Left ventricle myocardium inferior (tissue), 1 donor: ENCODE results near the gene EPHX1. TPM values are rescaled to one million over a fixed set of nuclear protein-coding genes. Genes with fewer than 3 reads are reported as not detected.

ENCODE experiments used
- DNase-seq: peaks from one replicate; pipeline ENCODE4 v3.0.0-alpha.2; 2020
- H3K27ac ChIP-seq: fragments of 200-600 bp; replicated peaks from 2 replicates; pipeline ENCODE4 v1.8.0; 2021
- H3K27me3 ChIP-seq: fragments of 200-600 bp; 2 replicates; pipeline ENCODE4 v1.8.0; 2021; ENCODE audit warnings: low read depth
- H3K36me3 ChIP-seq: fragments of 200-600 bp; 2 replicates; pipeline ENCODE4 v1.8.0; 2021
- H3K4me1 ChIP-seq: fragments of 200-600 bp; 2 replicates; pipeline ENCODE4 v1.8.0; 2021
- H3K4me3 ChIP-seq: fragments of 200-600 bp; 2 replicates; pipeline ENCODE4 v1.8.0; 2021; ENCODE audit warnings: mild to moderate bottlenecking, moderate library complexity
- H3K9me3 ChIP-seq: fragments of 200-600 bp; replicated peaks from 2 replicates; pipeline ENCODE4 v1.8.0; 2021
- CTCF ChIP-seq: fragments of 200-600 bp; IDR thresholded peaks from 2 replicates; pipeline ENCODE4 v1.8.0; 2021; ENCODE audit warnings: antibody characterized with exemption, mild to moderate bottlenecking, borderline replicate concordance
- intact Hi-C: fragments of 100-400 bp; cut with micrococcal nuclease; formaldehyde crosslinking; loops from one replicate; pipeline ENCODE4 v1.11.0; 2022
- total RNA-seq: library from RNA; stranded (reverse); fragmentation: NEBNext Ultra II Directional; extraction: Animal tissue kit (Norgen Biotek cat#: 25700); gene quantifications from one replicate; pipeline ENCODE4 v1.2.1, GENCODE V29; 2021
- donor health status: DM: no; HTN: yes; CAD: no; lungs with severe emphysema.

The EPHX1 gene
- total RNA-seq, 1 donor from 2014 or later = 49.7 TPM

- intact Hi-C loops = no loop called here
- H3K9me3 ChIP-seq = no peaks in the 10 kb centered on the region
- H3K27ac ChIP-seq = peak overlapping the region; percentile 95
- no peaks in the 10 kb centered on the region for H3K27me3 ChIP-seq
- peaks cover 97% of the 10 kb centered on the region for H3K4me1 ChIP-seq
- TF ChIP-seq CTCF = no peak
- H3K36me3 ChIP-seq = no peaks in the 10 kb centered on the region
- DNase-seq = no peak
- H3K4me3 ChIP-seq = no peak overlapping the region
These were observed 5.7 kb downstream of the EPHX1 start for GRCh38 chr1:225815526-225816178.

GRCh38 chr1:225816643-225817538 is 7.0 kb downstream of the EPHX1 start:
- Histone ChIP-seq H3K36me3 (peaks cover 6% of the 10 kb centered on the region), H3K9me3 (no peaks in the 10 kb centered on the region), H3K4me3 (peak overlapping the region; percentile 49), H3K27me3 (no peaks in the 10 kb centered on the region), H3K27ac (peak overlapping the region; percentile 95), H3K4me1 (peaks cover 87% of the 10 kb centered on the region)
- DNase-seq = peak; percentile 86
- intact Hi-C loops = no loop called here
- TF ChIP-seq CTCF = no peak

GRCh38 chr1:225817611-225818061 is 7.7 kb downstream of the EPHX1 start:
- Histone ChIP-seq H3K4me3 (peak overlapping the region; percentile 49), H3K9me3 (no peaks in the 10 kb centered on the region)
- intact Hi-C loops = no loop called here

GRCh38 chr1:225818229-225818628 is 8.3 kb downstream of the EPHX1 start:
- Histone ChIP-seq H3K27ac (peak overlapping the region; percentile 95), H3K4me3 (no peak overlapping the region), H3K9me3 (no peaks in the 10 kb centered on the region), H3K4me1 (peaks cover 87% of the 10 kb centered on the region), H3K27me3 (no peaks in the 10 kb centered on the region), H3K36me3 (peaks cover 14% of the 10 kb centered on the region)
- no peak for TF ChIP-seq CTCF
- intact Hi-C loops = no loop called here
- no peak for DNase-seq

More at GRCh38 chr1:225817611-225818061, 7.7 kb downstream of the EPHX1 start:
- Histone ChIP-seq H3K36me3 (peaks cover 12% of the 10 kb centered on the region), H3K27me3 (no peaks in the 10 kb centered on the region), H3K27ac (peak overlapping the region; percentile 95), H3K4me1 (peaks cover 87% of the 10 kb centered on the region)
- TF ChIP-seq CTCF = no peak
- DNase-seq = peak; percentile 65

GRCh38 chr1:225819346-225820192 is 9.6 kb downstream of the EPHX1 start:
- no peaks in the 10 kb centered on the region for H3K27me3 ChIP-seq
- H3K27ac ChIP-seq = peak overlapping the region; percentile 73
- no peaks in the 10 kb centered on the region for H3K9me3 ChIP-seq
- H3K4me3 ChIP-seq = no peak overlapping the region
- H3K36me3 ChIP-seq = peaks cover 16% of the 10 kb centered on the region
- intact Hi-C loops = no loop called here
- no peak for DNase-seq
- TF ChIP-seq CTCF = no peak
- peaks cover 87% of the 10 kb centered on the region for H3K4me1 ChIP-seq
